Karpas-422 (cell line): ENCODE results near the gene MAP2K2. TPM values are rescaled to one million over a fixed set of nuclear protein-coding genes. Genes with fewer than 3 reads are reported as not detected.

ENCODE experiments used
- DNase-seq: peaks from one replicate; pipeline ENCODE4 v3.0.0-alpha.2; 2015
- H2AFZ ChIP-seq: fragments of 200-600 bp; sonication (generic); 2 replicates; pipeline ENCODE4 v1.6.1; 2014; ENCODE audit warnings: antibody characterized with exemption, low read length, mixed read lengths
- H3K27ac ChIP-seq: fragments of 200-600 bp; sonication (generic); 2 replicates; pipeline ENCODE4 v1.5.1; 2014; ENCODE audit warnings: mild to moderate bottlenecking, low read length, moderate library complexity
- H3K27me3 ChIP-seq: fragments of 200-600 bp; sonication (generic); 2 replicates; pipeline ENCODE4 v1.6.1; 2014; ENCODE audit warnings: low read length, mixed read lengths
- H3K36me3 ChIP-seq: fragments of 200-600 bp; sonication (generic); 2 replicates; pipeline ENCODE4 v1.6.1; 2014; ENCODE audit warnings: low read length, mixed read lengths; ENCODE audit not compliant: insufficient read depth
- H3K4me1 ChIP-seq: fragments of 200-600 bp; sonication (generic); 2 replicates; pipeline ENCODE4 v1.6.1; 2014; ENCODE audit warnings: mild to moderate bottlenecking, low read length, mixed read lengths
- H3K4me2 ChIP-seq: fragments of 200-600 bp; sonication (generic); 2 replicates; pipeline ENCODE4 v1.6.1; 2014; ENCODE audit warnings: low read length, low read depth, mild to moderate bottlenecking; ENCODE audit not compliant: poor library complexity, severe bottlenecking
- H3K4me3 ChIP-seq: fragments of 200-600 bp; sonication (generic); 2 replicates; pipeline ENCODE4 v1.5.1; 2014; ENCODE audit warnings: mild to moderate bottlenecking, antibody characterized with exemption, low read length, mixed read lengths
- H3K79me2 ChIP-seq: fragments of 200-600 bp; sonication (generic); 2 replicates; pipeline ENCODE4 v1.6.1; 2014; ENCODE audit warnings: mild to moderate bottlenecking, low read length, mixed read lengths
- H3K9ac ChIP-seq: fragments of 200-600 bp; sonication (generic); 2 replicates; pipeline ENCODE4 v1.6.0; 2014; ENCODE audit warnings: low read length
- H3K9me2 ChIP-seq: fragments of 200-600 bp; sonication (generic), shearing (Covaris generic); replicated peaks from 2 replicates; pipeline ENCODE4 v1.6.0; 2014; ENCODE audit warnings: mild to moderate bottlenecking, low read length, moderate library complexity; ENCODE audit not compliant: insufficient read depth
- H3K9me3 ChIP-seq: fragments of 300-700, 200-600 bp; sonication (generic); 2 replicates; pipeline ENCODE4 v1.6.1; 2014; ENCODE audit warnings: low read length, mixed read lengths
- H4K20me1 ChIP-seq: fragments of 200-600 bp; sonication (generic); 2 replicates; pipeline ENCODE4 v1.6.1; 2014; ENCODE audit warnings: mild to moderate bottlenecking, antibody characterized with exemption, low read length, low read depth; ENCODE audit not compliant: insufficient read depth
- total RNA-seq: library from RNA; depleted of rRNA; stranded (reverse); fragments of >200 nt; shearing (Covaris generic); gene quantifications from 2 replicates; pipeline ENCODE4 v1.2.3, GENCODE V29; 2014; ENCODE audit warnings: low replicate concordance

MAP2K2 gene
- total RNA-seq, 1 experiment from 2014 or later, result 106 TPM

GRCh38 chr19:4059891-4060620 lies 63.9 kb downstream of the MAP2K2 start:
- peak overlapping the region; percentile 98 for H3K4me2 ChIP-seq
- peak overlapping the region; percentile 34; the same call in 1 of the 2 replicates for H3K27ac ChIP-seq
- peaks cover 94% of the 10 kb centered on the region for H3K79me2 ChIP-seq
- H3K9ac ChIP-seq, result no peak overlapping the region; the same call in none of the 2 replicates
- peaks cover 84% of the 10 kb centered on the region for H4K20me1 ChIP-seq
- H2AFZ ChIP-seq, result no peak overlapping the region
- no peaks in the 10 kb centered on the region for H3K9me3 ChIP-seq
- no peaks in the 10 kb centered on the region for H3K27me3 ChIP-seq
- no peaks in the 10 kb centered on the region for H3K36me3 ChIP-seq
- H3K4me3 ChIP-seq, result peak overlapping the region; percentile 97; the same call in 1 of the 2 replicates
- peaks cover 47% of the 10 kb centered on the region for H3K4me1 ChIP-seq
- H3K9me2 ChIP-seq, result no peaks in the 10 kb centered on the region
- DNase-seq, result peak; percentile 72

GRCh38 chr19:4059453-4059871 lies 64.5 kb downstream of the MAP2K2 start:
- Histone ChIP-seq H3K27me3 (no peaks in the 10 kb centered on the region), H3K79me2 (peaks cover 94% of the 10 kb centered on the region), H3K9me3 (no peaks in the 10 kb centered on the region), H3K27ac (peak overlapping the region; percentile 34; the same call in 1 of the 2 replicates), H3K9me2 (no peaks in the 10 kb centered on the region), H3K4me1 (peaks cover 47% of the 10 kb centered on the region), H3K4me3 (peak overlapping the region; percentile 97; the same call in 1 of the 2 replicates), H4K20me1 (peaks cover 83% of the 10 kb centered on the region), H3K36me3 (no peaks in the 10 kb centered on the region), H3K4me2 (peak overlapping the region; percentile 98), H2AFZ (no peak overlapping the region), H3K9ac (no peak overlapping the region)
- no peak for DNase-seq

- peaks cover 78% of the 10 kb centered on the region for H4K20me1 ChIP-seq
Observed at GRCh38 chr19:4058693-4059452, 65.0 kb downstream of the MAP2K2 start.

GRCh38 chr19:4057931-4058692 lies 65.8 kb downstream of the MAP2K2 start:
- H3K9me3 ChIP-seq, result no peaks in the 10 kb centered on the region
- H3K4me2 ChIP-seq, result no peak overlapping the region
- peaks cover 37% of the 10 kb centered on the region for H3K4me1 ChIP-seq
- H3K27me3 ChIP-seq, result no peaks in the 10 kb centered on the region
- H3K9ac ChIP-seq, result no peak overlapping the region
- H3K4me3 ChIP-seq, result no peak overlapping the region
- H4K20me1 ChIP-seq, result peaks cover 78% of the 10 kb centered on the region
- no peak overlapping the region for H3K27ac ChIP-seq
- H3K79me2 ChIP-seq, result peaks cover 91% of the 10 kb centered on the region
- no peaks in the 10 kb centered on the region for H3K9me2 ChIP-seq
- no peak overlapping the region for H2AFZ ChIP-seq
- peaks cover 6% of the 10 kb centered on the region; the same call in 1 of the 2 replicates for H3K36me3 ChIP-seq
- peak; percentile 42 for DNase-seq

More at GRCh38 chr19:4058693-4059452, 65.0 kb downstream of the MAP2K2 start:
- no peaks in the 10 kb centered on the region for H3K9me2 ChIP-seq
- H3K9me3 ChIP-seq, result no peaks in the 10 kb centered on the region
- no peak overlapping the region for H3K4me3 ChIP-seq
- H3K27ac ChIP-seq, result no peak overlapping the region
- no peak overlapping the region for H3K9ac ChIP-seq
- H3K36me3 ChIP-seq, result no peaks in the 10 kb centered on the region
- no peak overlapping the region for H2AFZ ChIP-seq
- no peak for DNase-seq
- no peaks in the 10 kb centered on the region for H3K27me3 ChIP-seq
- peaks cover 45% of the 10 kb centered on the region for H3K4me1 ChIP-seq
- H3K79me2 ChIP-seq, result peaks cover 91% of the 10 kb centered on the region
- H3K4me2 ChIP-seq, result no peak overlapping the region

- Histone ChIP-seq H3K4me3 (no peak overlapping the region), H3K79me2 (peaks cover 88% of the 10 kb centered on the region), H3K27ac (no peak overlapping the region), H4K20me1 (peaks cover 73% of the 10 kb centered on the region), H3K4me2 (no peak overlapping the region), H3K27me3 (no peaks in the 10 kb centered on the region), H3K9ac (no peak overlapping the region), H3K9me2 (no peaks in the 10 kb centered on the region), H3K9me3 (no peaks in the 10 kb centered on the region), H3K36me3 (peaks cover 13% of the 10 kb centered on the region; the same call in 1 of the 2 replicates), H3K4me1 (peaks cover 8% of the 10 kb centered on the region), H2AFZ (no peak overlapping the region)
- DNase-seq, result no peak
Observed at GRCh38 chr19:4055209-4055552, 68.7 kb downstream of the MAP2K2 start.

- Histone ChIP-seq H3K27me3 (no peaks in the 10 kb centered on the region), H3K9me3 (no peaks in the 10 kb centered on the region), H3K4me3 (no peak overlapping the region), H3K36me3 (peaks cover 13% of the 10 kb centered on the region; the same call in 1 of the 2 replicates), H3K9me2 (no peaks in the 10 kb centered on the region), H3K9ac (no peak overlapping the region), H4K20me1 (peaks cover 71% of the 10 kb centered on the region), H3K27ac (no peak overlapping the region), H2AFZ (no peak overlapping the region), H3K79me2 (peaks cover 87% of the 10 kb centered on the region), H3K4me2 (no peak overlapping the region), H3K4me1 (peaks cover 2% of the 10 kb centered on the region)
- no peak for DNase-seq
Observed at GRCh38 chr19:4054441-4055208, 69.3 kb downstream of the MAP2K2 start.

- H3K36me3 ChIP-seq, result peaks cover 13% of the 10 kb centered on the region; the same call in 1 of the 2 replicates
Observed at GRCh38 chr19:4053423-4054324, 70.2 kb downstream of the MAP2K2 start.

More at GRCh38 chr19:4053423-4054324, 70.2 kb downstream of the MAP2K2 start:
- Histone ChIP-seq H3K79me2 (peaks cover 84% of the 10 kb centered on the region), H2AFZ (no peak overlapping the region), H3K9ac (no peak overlapping the region), H4K20me1 (peaks cover 67% of the 10 kb centered on the region), H3K27ac (no peak overlapping the region), H3K9me3 (no peaks in the 10 kb centered on the region), H3K27me3 (no peaks in the 10 kb centered on the region), H3K4me3 (no peak overlapping the region), H3K4me1 (no peaks in the 10 kb centered on the region), H3K4me2 (no peak overlapping the region), H3K9me2 (no peaks in the 10 kb centered on the region)
- no peak for DNase-seq
